H1 (cell line): Measurements from ENCODE around the gene CD7. TPM values are rescaled to one million over a fixed set of nuclear protein-coding genes. Genes with fewer than 3 reads are reported as not detected.

Experiments used
- ATF2 ChIP-seq: IDR thresholded peaks from 2 replicates; pipeline ENCODE4 v1.6.1; 2012; ENCODE audit warnings: low read length, inconsistent platforms
- CBX5 ChIP-seq: fragments of 300-800, 300-1000 bp; sonication (generic); IDR thresholded peaks from 2 replicates; pipeline ENCODE4 v1.7.1; 2016; ENCODE audit warnings: antibody characterized with exemption, low read length, low read depth
- CREB1 ChIP-seq: IDR thresholded peaks from 2 replicates; pipeline ENCODE4 v1.6.1; 2012; ENCODE audit warnings: inconsistent platforms
- CTBP2 ChIP-seq: IDR thresholded peaks from 2 replicates; pipeline ENCODE4 v1.7.0; 2011; ENCODE audit warnings: borderline replicate concordance, mild to moderate bottlenecking, moderate library complexity, mixed read lengths, low read length; ENCODE audit not compliant: insufficient read depth, insufficient read length
- CTCF ChIP-seq, 3 experiments: IDR thresholded peaks; 1 replicate in 2 of 3; 2 replicates in 1 of 3; pipeline versions ENCODE4 v1.5.1 to v1.6.1; 2011; ENCODE audit warnings: low read length in 3 of 3, mild to moderate bottlenecking in 3 of 3, inconsistent platforms in 2 of 3, low read depth in 1 of 3, moderate library complexity in 1 of 3; ENCODE audit not compliant: insufficient read depth in 1 of 3; ENCODE audit errors: control extremely low read depth in 1 of 3
- GABPA ChIP-seq: IDR thresholded peaks from 2 replicates; pipeline ENCODE4 v1.6.1; 2011; ENCODE audit warnings: mild to moderate bottlenecking, low read length, moderate library complexity, borderline replicate concordance; ENCODE audit not compliant: insufficient read depth
- HDAC2 ChIP-seq, 2 experiments: fragments of 300-600 bp in 1 of 2; sonication (generic) in 1 of 2; IDR thresholded peaks; 2 replicates each; pipeline ENCODE4 v1.6.1; 2011 to 2012; ENCODE audit warnings: low read depth in 2 of 2, low read length in 2 of 2, mild to moderate bottlenecking in 2 of 2, moderate library complexity in 2 of 2, borderline replicate concordance in 1 of 2, inconsistent platforms in 1 of 2
- JUN ChIP-seq: IDR thresholded peaks from 2 replicates; pipeline ENCODE4 v1.6.1; 2011; ENCODE audit warnings: low read depth, mild to moderate bottlenecking, improper control_type of control experiment, low read length
- MAX ChIP-seq: IDR thresholded peaks from 2 replicates; pipeline ENCODE4 v1.6.1; 2012; ENCODE audit warnings: inconsistent platforms
- NANOG ChIP-seq: IDR thresholded peaks from 2 replicates; pipeline ENCODE4 v1.6.1; 2011; ENCODE audit warnings: low read length, low read depth, mild to moderate bottlenecking, inconsistent platforms; ENCODE audit not compliant: insufficient read depth, poor library complexity, severe bottlenecking
- PHF8 ChIP-seq: fragments of 200-600 bp; sonication (generic); conservative IDR thresholded peaks from 2 replicates; pipeline ENCODE4 v1.7.1; 2012; ENCODE audit warnings: low read depth, mild to moderate bottlenecking, inconsistent platforms, low read length, moderate library complexity
- POLR2AphosphoS5 ChIP-seq: IDR thresholded peaks from 2 replicates; pipeline ENCODE4 v1.6.1; 2011; ENCODE audit warnings: low read depth, low read length
- POU5F1 ChIP-seq: IDR thresholded peaks from 2 replicates; pipeline ENCODE4 v1.6.1; 2011; ENCODE audit warnings: low read depth, mild to moderate bottlenecking, low read length, moderate library complexity
- SIRT6 ChIP-seq: IDR thresholded peaks from one replicate; pipeline ENCODE4 v1.7.1; 2012; ENCODE audit warnings: low read length, inconsistent platforms
- SP4 ChIP-seq: IDR thresholded peaks from 2 replicates; pipeline ENCODE4 v1.6.1; 2012; ENCODE audit warnings: low read length, inconsistent platforms
- SRF ChIP-seq: IDR thresholded peaks from 2 replicates; pipeline ENCODE4 v1.6.1; 2011; ENCODE audit warnings: mild to moderate bottlenecking, low read depth, low read length, moderate library complexity
- TCF12 ChIP-seq: IDR thresholded peaks from 2 replicates; pipeline ENCODE4 v1.6.1; 2011; ENCODE audit warnings: low read depth, mild to moderate bottlenecking, low read length
- USF2 ChIP-seq: IDR thresholded peaks from 2 replicates; pipeline ENCODE4 v1.6.1; 2011; ENCODE audit warnings: low read length, improper control_type of control experiment
- polyA plus RNA-seq, 7 experiments: library from polyadenylated mRNA; depleted of rRNA in 3 of 7; stranded (reverse) in 5 of 7; unstranded in 2 of 7; fragments of >200 nt in 5 of 7; fragments of 200-250 nt in 2 of 7; gene quantifications; 1 replicate in 5 of 7; 2 replicates in 1 of 7; 4 replicates in 1 of 7; pipeline versions ENCODE4 v1.2.1 to v1.2.3, GENCODE V29; 2011 to 2013; ENCODE audit warnings: missing spikeins in 2 of 7, mixed read lengths in 2 of 7
- total RNA-seq: library from RNA; stranded (reverse); fragmentation: NEBNext Ultra II Directional; extraction: Animal tissue kit (Norgen Biotek cat#: 25700); gene quantifications from 2 replicates; pipeline ENCODE4 v1.2.1, GENCODE V29; 2021

CD7 gene
- total and polyA plus RNA-seq, 2 of the 8 experiments (the other 6 are each of a cell fraction or from before 2014, with no cell fraction given): 0.83 to 0.86 TPM

- no peak for TF ChIP-seq POLR2AphosphoS5
- no peak for TF ChIP-seq CTBP2
- no peak for TF ChIP-seq SRF
- TF ChIP-seq JUN: no peak
- TF ChIP-seq HDAC2 (IDR thresholded peaks at IDR 0.05; ENCODE audit: borderline replicate concordance in 1 of 2, low read depth in 2 of 2, low read length in 2 of 2): no peak
- no peak; the same call in 1 of the 2 replicates for TF ChIP-seq CREB1
- peak; percentile 77; the same call in 1 of the 2 replicates for TF ChIP-seq GABPA
- TF ChIP-seq CBX5: no peak
- TF ChIP-seq SIRT6: no peak
- TF ChIP-seq SP4: no peak
- TF ChIP-seq NANOG: no peak
- TF ChIP-seq USF2: no peak
- TF ChIP-seq CTCF (IDR thresholded peaks at IDR 0.05; ENCODE audit: control extremely low read depth in 1 of 3, insufficient read depth in 1 of 3, low read depth in 1 of 3, low read length in 3 of 3): peak; percentile 90 to 98 (median 91)
- TF ChIP-seq ATF2: no peak
- TF ChIP-seq PHF8: no peak
- no peak for TF ChIP-seq TCF12
- TF ChIP-seq MAX: peak; percentile 65; the same call in 1 of the 2 replicates
- no peak for TF ChIP-seq POU5F1
These were observed 34.5 kb upstream of the CD7 start (continued) for GRCh38 chr17:82351713-82352488.
